Measurements from ENCODE around the gene PRKCQ.

PRKCQ gene

GRCh38 chr10:6418613-6419216 is 161.4 kb downstream of the PRKCQ start:
- no peaks in the 10 kb centered on the region for H3K36me3 ChIP-seq (ENCODE audit: control insufficient read depth in 2 of 2, insufficient read depth in 2 of 2, low read length in 2 of 2)
- H3K9me3 ChIP-seq (ENCODE audit: control insufficient read depth in 2 of 2, low read length in 2 of 2), result no peaks in the 10 kb centered on the region
- H3K4me3 ChIP-seq (ENCODE audit: low read length in 2 of 2), result no peak overlapping the region
- H3K9ac ChIP-seq (ENCODE audit: low read depth in 1 of 2, low read length in 2 of 2), result no peak overlapping the region
- H3K27ac ChIP-seq (ENCODE audit: low read depth in 2 of 2, low read length in 2 of 2), result no peak overlapping the region
- peaks cover 0 to 3% of the 10 kb centered on the region in 2 donors for H3K27me3 ChIP-seq (ENCODE audit: control insufficient read depth in 2 of 2, insufficient read depth in 2 of 2, low read length in 2 of 2)
- no peaks in the 10 kb centered on the region for H3K4me1 ChIP-seq (ENCODE audit: control insufficient read depth in 2 of 2, insufficient read depth in 2 of 2, low read length in 2 of 2)

DNA sequence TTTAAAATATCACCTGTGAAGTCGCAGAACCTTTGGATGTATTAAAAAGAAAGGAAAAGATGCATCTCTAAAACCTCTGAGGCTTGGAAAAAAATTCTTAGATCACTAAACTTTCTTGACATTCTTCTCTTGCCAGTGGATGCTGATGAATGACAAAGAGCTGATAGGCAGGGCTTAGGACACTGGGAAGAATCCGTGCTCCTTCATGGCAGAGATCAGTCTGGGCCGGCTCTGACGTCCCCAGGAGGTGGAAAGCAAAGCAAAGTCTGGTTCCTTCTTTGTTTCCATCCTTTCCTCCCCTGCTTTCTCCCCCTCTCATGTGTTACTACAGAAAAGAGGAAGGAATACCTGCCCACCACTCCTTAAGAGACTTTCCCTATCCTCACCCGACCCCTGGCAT is 161.9 kb downstream of the PRKCQ start:
- Histone ChIP-seq H3K36me3 (ENCODE audit: control insufficient read depth in 2 of 2, insufficient read depth in 2 of 2, low read length in 2 of 2) (no peaks in the 10 kb centered on the region), H3K9me3 (ENCODE audit: control insufficient read depth in 2 of 2, low read length in 2 of 2) (no peaks in the 10 kb centered on the region), H3K4me1 (ENCODE audit: control insufficient read depth in 2 of 2, insufficient read depth in 2 of 2, low read length in 2 of 2) (no peaks in the 10 kb centered on the region)

GRCh38 chr10:6416892-6417512 is 163.1 kb downstream of the PRKCQ start:
- H3K27ac ChIP-seq (ENCODE audit: low read depth in 2 of 2, low read length in 2 of 2), result no peak overlapping the region
- H3K36me3 ChIP-seq (ENCODE audit: control insufficient read depth in 2 of 2, insufficient read depth in 2 of 2, low read length in 2 of 2), result no peaks in the 10 kb centered on the region
- H3K9ac ChIP-seq (ENCODE audit: low read depth in 1 of 2, low read length in 2 of 2), result no peak overlapping the region
- no peak overlapping the region for H3K4me3 ChIP-seq (ENCODE audit: low read length in 2 of 2)
- H3K4me1 ChIP-seq (ENCODE audit: control insufficient read depth in 2 of 2, insufficient read depth in 2 of 2, low read length in 2 of 2), result no peaks in the 10 kb centered on the region
- peaks cover 0 to 3% of the 10 kb centered on the region in 2 donors for H3K27me3 ChIP-seq (ENCODE audit: control insufficient read depth in 2 of 2, insufficient read depth in 2 of 2, low read length in 2 of 2)
- H3K9me3 ChIP-seq (ENCODE audit: control insufficient read depth in 2 of 2, low read length in 2 of 2), result no peaks in the 10 kb centered on the region

More for the DNA sequence above, 161.9 kb downstream of the PRKCQ start:
- Histone ChIP-seq H3K27me3 (ENCODE audit: control insufficient read depth in 2 of 2, insufficient read depth in 2 of 2, low read length in 2 of 2) (peaks cover 0 to 3% of the 10 kb centered on the region in 2 donors), H3K27ac (ENCODE audit: low read depth in 2 of 2, low read length in 2 of 2) (no peak overlapping the region), H3K9ac (ENCODE audit: low read depth in 1 of 2, low read length in 2 of 2) (no peak overlapping the region), H3K4me3 (ENCODE audit: low read length in 2 of 2) (no peak overlapping the region)

- no peak overlapping the region for H3K27ac ChIP-seq (ENCODE audit: low read depth in 2 of 2, low read length in 2 of 2)
- H3K36me3 ChIP-seq (ENCODE audit: control insufficient read depth in 2 of 2, insufficient read depth in 2 of 2, low read length in 2 of 2), result no peaks in the 10 kb centered on the region
- H3K4me3 ChIP-seq (ENCODE audit: low read length in 2 of 2), result no peak overlapping the region
- no peaks in the 10 kb centered on the region for H3K9me3 ChIP-seq (ENCODE audit: control insufficient read depth in 2 of 2, low read length in 2 of 2)
- peaks cover 0 to 11% of the 10 kb centered on the region in 2 donors for H3K4me1 ChIP-seq (ENCODE audit: control insufficient read depth in 2 of 2, insufficient read depth in 2 of 2, low read length in 2 of 2)
- no peak overlapping the region for H3K9ac ChIP-seq (ENCODE audit: low read depth in 1 of 2, low read length in 2 of 2)
- no peaks in the 10 kb centered on the region for H3K27me3 ChIP-seq (ENCODE audit: control insufficient read depth in 2 of 2, insufficient read depth in 2 of 2, low read length in 2 of 2)
Measured at GRCh38 chr10:6411436-6411835, 168.6 kb downstream of the PRKCQ start.

DNA sequence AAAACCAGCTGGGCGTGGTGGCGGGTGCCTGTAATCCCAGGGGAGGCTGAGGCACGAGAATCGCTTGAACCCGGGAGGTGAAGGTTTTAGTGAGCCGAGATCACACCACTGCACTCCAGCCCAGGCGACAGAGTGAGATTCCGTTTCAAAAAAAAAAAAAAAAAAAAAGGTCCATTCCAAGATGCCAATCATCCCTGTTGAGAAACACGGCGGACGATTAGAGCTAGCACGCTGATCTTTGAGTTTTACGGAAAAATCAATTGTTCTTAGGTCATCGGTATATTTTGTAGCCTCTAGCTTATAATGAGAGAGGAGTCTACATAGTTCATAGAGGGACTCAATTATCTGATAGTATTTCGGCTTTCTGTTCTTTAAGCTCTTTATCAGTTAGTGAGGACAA is 169.2 kb downstream of the PRKCQ start:
- H3K4me3 ChIP-seq (ENCODE audit: low read length in 2 of 2), result no peak overlapping the region
- peaks cover 0 to 11% of the 10 kb centered on the region in 2 donors for H3K4me1 ChIP-seq (ENCODE audit: control insufficient read depth in 2 of 2, insufficient read depth in 2 of 2, low read length in 2 of 2)
- H3K36me3 ChIP-seq (ENCODE audit: control insufficient read depth in 2 of 2, insufficient read depth in 2 of 2, low read length in 2 of 2), result no peaks in the 10 kb centered on the region
- peak overlapping the region in 1 of 2 donors; percentile 0 for H3K27ac ChIP-seq (ENCODE audit: low read depth in 2 of 2, low read length in 2 of 2)
- no peaks in the 10 kb centered on the region for H3K9me3 ChIP-seq (ENCODE audit: control insufficient read depth in 2 of 2, low read length in 2 of 2)
- no peaks in the 10 kb centered on the region for H3K27me3 ChIP-seq (ENCODE audit: control insufficient read depth in 2 of 2, insufficient read depth in 2 of 2, low read length in 2 of 2)
- no peak overlapping the region for H3K9ac ChIP-seq (ENCODE audit: low read depth in 1 of 2, low read length in 2 of 2)

DNA sequence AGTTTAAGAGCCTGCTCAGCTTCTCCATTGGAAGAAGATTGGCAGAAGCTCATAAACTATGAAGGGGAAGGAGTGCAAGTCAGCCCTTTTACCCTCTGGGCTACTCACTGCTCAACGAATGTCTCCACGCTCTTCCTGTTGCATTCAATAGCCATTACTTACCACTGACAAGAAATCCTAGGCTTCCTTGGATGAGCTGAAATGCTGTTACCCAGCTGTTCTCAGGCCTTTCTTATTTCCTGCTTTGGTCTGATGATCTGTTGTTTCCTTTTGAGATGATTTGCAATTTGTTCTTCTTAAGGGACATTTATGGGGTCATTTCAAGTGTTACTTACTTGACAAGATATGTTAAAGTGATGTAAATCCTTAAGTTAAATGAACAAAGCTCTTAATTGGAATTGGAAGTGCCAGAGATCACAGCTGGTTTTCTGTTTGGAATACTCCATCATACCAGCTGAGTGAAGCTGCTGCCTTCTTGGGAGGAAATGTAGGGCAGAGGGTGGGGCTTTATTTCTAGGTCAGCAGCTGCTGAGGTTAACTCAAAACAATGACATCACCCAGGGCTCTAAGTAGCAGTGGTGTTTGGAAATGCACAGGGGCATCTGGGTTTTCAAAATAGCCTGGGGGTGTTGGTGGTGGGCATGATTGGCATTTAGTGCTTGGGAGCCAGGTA is 170.0 kb downstream of the PRKCQ start:
- Histone ChIP-seq H3K27ac (ENCODE audit: low read depth in 2 of 2, low read length in 2 of 2) (peak overlapping the region; percentile 0 to 48), H3K36me3 (ENCODE audit: control insufficient read depth in 2 of 2, insufficient read depth in 2 of 2, low read length in 2 of 2) (no peaks in the 10 kb centered on the region), H3K9ac (ENCODE audit: low read depth in 1 of 2, low read length in 2 of 2) (peak overlapping the region in 1 of 2 donors; percentile 50), H3K9me3 (ENCODE audit: control insufficient read depth in 2 of 2, low read length in 2 of 2) (no peaks in the 10 kb centered on the region), H3K27me3 (ENCODE audit: control insufficient read depth in 2 of 2, insufficient read depth in 2 of 2, low read length in 2 of 2) (peaks cover 0 to 2% of the 10 kb centered on the region in 2 donors), H3K4me3 (ENCODE audit: low read length in 2 of 2) (no peak overlapping the region), H3K4me1 (ENCODE audit: control insufficient read depth in 2 of 2, insufficient read depth in 2 of 2, low read length in 2 of 2) (peaks cover 0 to 11% of the 10 kb centered on the region in 2 donors)

- Histone ChIP-seq H3K27ac (ENCODE audit: low read depth in 2 of 2, low read length in 2 of 2) (no peak overlapping the region), H3K4me3 (ENCODE audit: low read length in 2 of 2) (no peak overlapping the region), H3K27me3 (ENCODE audit: control insufficient read depth in 2 of 2, insufficient read depth in 2 of 2, low read length in 2 of 2) (peaks cover 0 to 2% of the 10 kb centered on the region in 2 donors), H3K9ac (ENCODE audit: low read depth in 1 of 2, low read length in 2 of 2) (no peak overlapping the region), H3K9me3 (ENCODE audit: control insufficient read depth in 2 of 2, low read length in 2 of 2) (no peaks in the 10 kb centered on the region), H3K36me3 (ENCODE audit: control insufficient read depth in 2 of 2, insufficient read depth in 2 of 2, low read length in 2 of 2) (no peaks in the 10 kb centered on the region), H3K4me1 (ENCODE audit: control insufficient read depth in 2 of 2, insufficient read depth in 2 of 2, low read length in 2 of 2) (peaks cover 0 to 11% of the 10 kb centered on the region in 2 donors)
Measured at GRCh38 chr10:6408799-6409198, 171.3 kb downstream of the PRKCQ start.

GRCh38 chr10:6407034-6407721 is 172.9 kb downstream of the PRKCQ start:
- Histone ChIP-seq H3K27ac (ENCODE audit: low read depth in 2 of 2, low read length in 2 of 2) (no peak overlapping the region), H3K27me3 (ENCODE audit: control insufficient read depth in 2 of 2, insufficient read depth in 2 of 2, low read length in 2 of 2) (peaks cover 0 to 5% of the 10 kb centered on the region in 2 donors), H3K9me3 (ENCODE audit: control insufficient read depth in 2 of 2, low read length in 2 of 2) (no peaks in the 10 kb centered on the region), H3K4me1 (ENCODE audit: control insufficient read depth in 2 of 2, insufficient read depth in 2 of 2, low read length in 2 of 2) (peaks cover 0 to 11% of the 10 kb centered on the region in 2 donors), H3K9ac (ENCODE audit: low read depth in 1 of 2, low read length in 2 of 2) (no peak overlapping the region), H3K36me3 (ENCODE audit: control insufficient read depth in 2 of 2, insufficient read depth in 2 of 2, low read length in 2 of 2) (no peaks in the 10 kb centered on the region), H3K4me3 (ENCODE audit: low read length in 2 of 2) (no peak overlapping the region)

- H3K27me3 ChIP-seq (ENCODE audit: control insufficient read depth in 2 of 2, insufficient read depth in 2 of 2, low read length in 2 of 2), result peaks cover 0 to 5% of the 10 kb centered on the region in 2 donors
- H3K9ac ChIP-seq (ENCODE audit: low read depth in 1 of 2, low read length in 2 of 2), result no peak overlapping the region
- no peak overlapping the region for H3K4me3 ChIP-seq (ENCODE audit: low read length in 2 of 2)
- H3K9me3 ChIP-seq (ENCODE audit: control insufficient read depth in 2 of 2, low read length in 2 of 2), result no peaks in the 10 kb centered on the region
- peaks cover 3 to 11% of the 10 kb centered on the region in 2 donors for H3K4me1 ChIP-seq (ENCODE audit: control insufficient read depth in 2 of 2, insufficient read depth in 2 of 2, low read length in 2 of 2)
- H3K27ac ChIP-seq (ENCODE audit: low read depth in 2 of 2, low read length in 2 of 2), result no peak overlapping the region
- no peaks in the 10 kb centered on the region for H3K36me3 ChIP-seq (ENCODE audit: control insufficient read depth in 2 of 2, insufficient read depth in 2 of 2, low read length in 2 of 2)
Measured at GRCh38 chr10:6406220-6407033, 173.6 kb downstream of the PRKCQ start.

Data from mucosa of rectum (tissue), 2 donors.